Endothelial cell (in vitro differentiated cells): ENCODE measurements around the gene CXCR4. TPM values are rescaled to one million over a fixed set of nuclear protein-coding genes. Genes with fewer than 3 reads are reported as not detected.

Experiments
- DNase-seq: peaks from one replicate; pipeline ENCODE4 v3.0.0; 2021; ENCODE audit warnings: low spot score
- H3K27ac Mint-ChIP-seq: one replicate; pipeline ENCODE4 v1.8.0; 2021; ENCODE audit warnings: mixed read lengths, inconsistent platforms; ENCODE audit not compliant: unreplicated experiment
- H3K27me3 Mint-ChIP-seq: one replicate; pipeline ENCODE4 v1.8.0; 2021; ENCODE audit warnings: mild to moderate bottlenecking, moderate library complexity, mixed read lengths, inconsistent platforms; ENCODE audit not compliant: unreplicated experiment
- H3K36me3 Mint-ChIP-seq: one replicate; pipeline ENCODE4 v1.8.0; 2021; ENCODE audit warnings: mild to moderate bottlenecking, low read depth, mixed read lengths, inconsistent platforms; ENCODE audit not compliant: unreplicated experiment
- H3K4me1 Mint-ChIP-seq: one replicate; pipeline ENCODE4 v1.8.0; 2021; ENCODE audit warnings: mild to moderate bottlenecking, mixed read lengths, inconsistent platforms; ENCODE audit not compliant: unreplicated experiment
- H3K4me3 Mint-ChIP-seq: one replicate; pipeline ENCODE4 v1.8.0; 2021; ENCODE audit warnings: mild to moderate bottlenecking, mixed read lengths, inconsistent platforms; ENCODE audit not compliant: unreplicated experiment
- H3K9me3 Mint-ChIP-seq: one replicate; pipeline ENCODE4 v1.8.0; 2021; ENCODE audit warnings: mixed read lengths, inconsistent platforms; ENCODE audit not compliant: unreplicated experiment
- total RNA-seq: library from RNA; stranded (reverse); fragmentation: NEBNext Ultra II Directional; extraction: Animal tissue kit (Norgen Biotek cat#: 25700); gene quantifications from one replicate; pipeline ENCODE4 v1.2.1, GENCODE V29; 2021; ENCODE audit not compliant: unreplicated experiment
- TF ChIP-seq, protein P1 (sequence below): fragments of 200-600 bp; sonication (generic); IDR thresholded peaks from one replicate; pipeline ENCODE4 v1.5.0; 2021; ENCODE audit warnings: antibody characterized with exemption; ENCODE audit not compliant: unreplicated experiment

CXCR4 gene
- total RNA-seq, 1 donor from 2014 or later = 255 TPM

DNA sequence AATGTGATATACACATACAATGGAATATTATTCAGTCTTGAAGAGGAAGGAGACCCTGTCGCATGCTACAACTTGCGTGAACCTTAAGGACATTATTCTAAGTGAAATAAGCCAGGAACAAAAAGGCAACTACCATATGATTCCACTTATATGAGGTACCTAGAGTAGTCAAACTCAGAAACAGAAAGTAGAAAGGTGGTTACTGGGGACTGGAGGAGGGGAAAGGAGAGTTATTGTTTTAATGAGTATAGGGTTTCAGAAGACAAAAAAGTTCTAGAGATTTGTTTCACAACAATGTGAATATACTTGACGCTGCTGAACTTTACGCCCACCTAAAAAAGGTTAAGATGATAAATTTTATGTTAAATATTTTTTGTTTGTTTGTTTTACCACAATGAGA is 47.0 kb downstream of the CXCR4 start:
- Mint-ChIP-seq H3K36me3 (peaks cover 7% of the 10 kb centered on the region), H3K4me3 (no peak overlapping the region), H3K4me1 (peaks cover 35% of the 10 kb centered on the region), H3K9me3 (peaks cover 4% of the 10 kb centered on the region), H3K27me3 (no peaks in the 10 kb centered on the region), H3K27ac (no peak overlapping the region)
- TF ChIP-seq, protein P1, sequence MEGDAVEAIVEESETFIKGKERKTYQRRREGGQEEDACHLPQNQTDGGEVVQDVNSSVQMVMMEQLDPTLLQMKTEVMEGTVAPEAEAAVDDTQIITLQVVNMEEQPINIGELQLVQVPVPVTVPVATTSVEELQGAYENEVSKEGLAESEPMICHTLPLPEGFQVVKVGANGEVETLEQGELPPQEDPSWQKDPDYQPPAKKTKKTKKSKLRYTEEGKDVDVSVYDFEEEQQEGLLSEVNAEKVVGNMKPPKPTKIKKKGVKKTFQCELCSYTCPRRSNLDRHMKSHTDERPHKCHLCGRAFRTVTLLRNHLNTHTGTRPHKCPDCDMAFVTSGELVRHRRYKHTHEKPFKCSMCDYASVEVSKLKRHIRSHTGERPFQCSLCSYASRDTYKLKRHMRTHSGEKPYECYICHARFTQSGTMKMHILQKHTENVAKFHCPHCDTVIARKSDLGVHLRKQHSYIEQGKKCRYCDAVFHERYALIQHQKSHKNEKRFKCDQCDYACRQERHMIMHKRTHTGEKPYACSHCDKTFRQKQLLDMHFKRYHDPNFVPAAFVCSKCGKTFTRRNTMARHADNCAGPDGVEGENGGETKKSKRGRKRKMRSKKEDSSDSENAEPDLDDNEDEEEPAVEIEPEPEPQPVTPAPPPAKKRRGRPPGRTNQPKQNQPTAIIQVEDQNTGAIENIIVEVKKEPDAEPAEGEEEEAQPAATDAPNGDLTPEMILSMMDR = no peak
- DNase-seq = no peak

DNA sequence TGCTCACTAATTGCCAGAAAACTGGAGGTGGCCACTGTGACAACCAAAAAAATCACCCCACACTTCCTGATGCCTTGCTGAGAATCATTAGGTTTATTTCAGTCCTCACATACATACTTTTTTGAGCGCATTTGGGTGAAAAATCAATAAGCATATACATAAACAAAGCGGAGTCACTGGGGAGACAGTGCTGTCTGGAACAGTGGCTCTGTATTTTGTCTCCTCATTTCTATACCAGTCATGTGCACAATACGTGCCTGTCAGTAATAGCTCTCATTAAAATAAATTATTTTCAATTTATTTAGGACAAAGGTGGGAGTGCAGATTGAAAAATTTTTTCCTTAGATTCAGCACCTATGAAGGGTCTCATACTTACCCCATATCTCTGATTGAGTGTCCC is 48.2 kb downstream of the CXCR4 start:
- H3K27ac Mint-ChIP-seq = no peak overlapping the region
- H3K9me3 Mint-ChIP-seq = peaks cover 4% of the 10 kb centered on the region
- H3K4me3 Mint-ChIP-seq = no peak overlapping the region

DNA sequence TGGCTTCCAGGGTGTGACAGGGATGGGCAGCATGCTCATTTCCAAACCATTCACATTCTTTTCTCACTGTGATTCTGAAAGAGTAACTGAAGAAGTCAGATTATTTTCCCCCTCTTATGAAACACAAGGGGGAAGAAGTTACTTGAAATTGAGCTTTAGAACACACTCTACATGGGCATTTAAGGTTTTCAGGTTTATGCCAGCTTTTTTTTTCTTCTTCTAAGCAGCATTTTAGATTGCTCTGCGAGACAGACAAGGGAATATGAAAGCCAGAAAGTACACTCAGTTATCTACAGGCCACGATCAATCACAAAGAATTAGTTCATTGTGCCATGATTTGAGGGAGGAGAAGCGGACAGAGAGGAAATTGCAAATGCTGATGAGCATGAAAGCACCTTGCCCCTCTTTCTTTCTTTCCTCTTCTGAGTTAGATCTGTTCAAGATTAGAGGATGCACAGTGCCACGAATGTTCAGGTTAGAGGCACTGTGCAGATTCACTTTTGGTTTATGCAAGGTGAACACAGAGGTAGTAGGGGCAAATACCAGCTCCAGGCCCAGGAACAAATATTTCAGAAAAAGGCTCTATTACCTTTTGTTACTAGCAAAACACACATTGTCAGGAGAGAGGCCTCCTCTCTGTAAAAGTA is 49.2 kb downstream of the CXCR4 start:
- Mint-ChIP-seq H3K4me1 (peaks cover 46% of the 10 kb centered on the region), H3K27ac (no peak overlapping the region), H3K4me3 (no peak overlapping the region), H3K36me3 (peaks cover 7% of the 10 kb centered on the region), H3K27me3 (no peaks in the 10 kb centered on the region), H3K9me3 (peaks cover 4% of the 10 kb centered on the region)
- no peak for DNase-seq
- TF ChIP-seq, protein P1 = no peak

More for the DNA sequence above, 48.2 kb downstream of the CXCR4 start:
- no peak for DNase-seq
- peaks cover 7% of the 10 kb centered on the region for H3K36me3 Mint-ChIP-seq
- H3K27me3 Mint-ChIP-seq = no peaks in the 10 kb centered on the region
- peaks cover 41% of the 10 kb centered on the region for H3K4me1 Mint-ChIP-seq
- TF ChIP-seq, protein P1 = no peak

DNA sequence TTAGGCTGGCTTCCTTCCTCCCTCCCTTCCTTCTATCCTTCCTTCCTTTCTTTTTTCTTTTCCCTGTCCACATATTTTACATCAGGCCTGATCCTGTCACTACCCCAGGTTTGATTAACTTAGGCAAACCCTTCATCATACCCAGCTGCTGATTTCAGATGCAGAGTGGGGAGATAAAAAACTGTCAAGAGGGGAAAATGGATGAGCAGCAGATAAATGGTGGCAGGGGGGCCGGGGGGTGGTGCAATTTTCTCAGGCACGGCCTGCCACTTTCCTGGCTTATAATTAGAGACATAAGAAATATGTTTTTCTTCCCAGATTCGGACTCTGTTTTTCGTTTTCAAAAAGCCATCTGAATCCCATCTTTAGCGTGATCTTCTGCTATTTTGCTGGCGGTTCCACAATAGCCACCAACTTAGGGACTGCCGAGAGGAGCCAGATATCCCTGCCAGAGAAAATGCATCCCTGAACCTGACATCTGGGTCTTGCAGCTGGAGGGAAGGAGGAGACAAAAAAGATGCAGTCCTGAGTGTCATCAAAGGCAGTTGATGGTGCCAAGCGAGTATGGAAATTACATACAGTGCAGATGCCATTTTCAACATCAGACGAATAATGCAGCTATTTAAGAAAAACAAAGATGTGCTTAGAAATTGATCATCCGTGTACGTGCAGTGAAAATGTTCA is 49.9 kb downstream of the CXCR4 start:
- DNase-seq = no peak
- no peak overlapping the region for H3K27ac Mint-ChIP-seq
- no peaks in the 10 kb centered on the region for H3K27me3 Mint-ChIP-seq
- TF ChIP-seq, protein P1 = no peak
- H3K4me3 Mint-ChIP-seq = no peak overlapping the region
- H3K4me1 Mint-ChIP-seq = peaks cover 50% of the 10 kb centered on the region
- H3K36me3 Mint-ChIP-seq = peaks cover 7% of the 10 kb centered on the region
- peaks cover 4% of the 10 kb centered on the region for H3K9me3 Mint-ChIP-seq

DNA sequence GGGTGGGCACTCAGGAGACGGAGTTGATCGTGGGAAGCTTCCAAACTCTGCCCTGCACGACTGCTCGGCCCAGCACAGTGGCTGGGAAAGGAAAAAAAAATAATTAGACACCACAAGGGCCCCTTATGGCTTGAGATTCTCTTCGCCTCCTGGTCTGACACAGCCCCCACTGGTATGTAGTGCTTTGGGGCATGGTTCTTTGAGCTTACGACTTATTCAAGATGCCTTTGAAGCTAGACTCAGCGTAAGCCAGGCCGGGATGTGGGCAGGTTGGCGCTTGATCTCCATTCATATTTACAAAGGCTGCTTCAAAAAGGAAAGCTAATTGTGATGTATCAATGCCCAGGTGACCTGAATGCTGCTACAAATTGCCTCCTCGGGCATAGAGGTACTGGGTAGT is 50.5 kb downstream of the CXCR4 start:
- Mint-ChIP-seq H3K27ac (no peak overlapping the region), H3K27me3 (peaks cover 2% of the 10 kb centered on the region), H3K4me1 (peaks cover 52% of the 10 kb centered on the region), H3K4me3 (peak overlapping the region; percentile 32), H3K9me3 (peaks cover 4% of the 10 kb centered on the region), H3K36me3 (peaks cover 7% of the 10 kb centered on the region)
- TF ChIP-seq, protein P1 = no peak
- no peak for DNase-seq
